ENCODE results near the gene NPR1. TPM values are rescaled to one million over a fixed set of nuclear protein-coding genes. Genes with fewer than 3 reads are reported as not detected.

NPR1 gene
- total RNA-seq, 3 donors from 2014 or later (not counting 1 experiment from before 2014, with no cell fraction given), result not detected

GRCh38 chr1:153734396-153735089 lies 56.1 kb downstream of the NPR1 start:
- no peaks in the 10 kb centered on the region for H3K27me3 ChIP-seq (ENCODE audit: control insufficient read depth, insufficient read depth, low read length)
- intact Hi-C loops (cut with micrococcal nuclease), result no loop called here
- ATAC-seq, result no peak
- H3K4me1 ChIP-seq (ENCODE audit: control insufficient read depth, insufficient read depth, low read length), result no peaks in the 10 kb centered on the region
- Mint-ChIP-seq H3K4me1 (peaks cover 6 to 8% of the 10 kb centered on the region in 2 donors), H3K36me3 (no peaks in the 10 kb centered on the region), H3K27me3 (ENCODE audit: low read depth in 2 of 2) (no peaks in the 10 kb centered on the region), H3K4me3 (no peak overlapping the region), H3K9me3 (no peaks in the 10 kb centered on the region), H3K27ac (no peak overlapping the region)
- no peak for DNase-seq
- WGBS (ENCODE audit: insufficient coverage), result 95% methylated on average over 3 of the region's 3 CpGs
- TF ChIP-seq, protein P1, sequence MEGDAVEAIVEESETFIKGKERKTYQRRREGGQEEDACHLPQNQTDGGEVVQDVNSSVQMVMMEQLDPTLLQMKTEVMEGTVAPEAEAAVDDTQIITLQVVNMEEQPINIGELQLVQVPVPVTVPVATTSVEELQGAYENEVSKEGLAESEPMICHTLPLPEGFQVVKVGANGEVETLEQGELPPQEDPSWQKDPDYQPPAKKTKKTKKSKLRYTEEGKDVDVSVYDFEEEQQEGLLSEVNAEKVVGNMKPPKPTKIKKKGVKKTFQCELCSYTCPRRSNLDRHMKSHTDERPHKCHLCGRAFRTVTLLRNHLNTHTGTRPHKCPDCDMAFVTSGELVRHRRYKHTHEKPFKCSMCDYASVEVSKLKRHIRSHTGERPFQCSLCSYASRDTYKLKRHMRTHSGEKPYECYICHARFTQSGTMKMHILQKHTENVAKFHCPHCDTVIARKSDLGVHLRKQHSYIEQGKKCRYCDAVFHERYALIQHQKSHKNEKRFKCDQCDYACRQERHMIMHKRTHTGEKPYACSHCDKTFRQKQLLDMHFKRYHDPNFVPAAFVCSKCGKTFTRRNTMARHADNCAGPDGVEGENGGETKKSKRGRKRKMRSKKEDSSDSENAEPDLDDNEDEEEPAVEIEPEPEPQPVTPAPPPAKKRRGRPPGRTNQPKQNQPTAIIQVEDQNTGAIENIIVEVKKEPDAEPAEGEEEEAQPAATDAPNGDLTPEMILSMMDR (IDR thresholded peaks at IDR 0.05), result no peak
- no peak overlapping the region for H3K4me3 ChIP-seq (ENCODE audit: low read length)
- no peaks in the 10 kb centered on the region for H3K9me3 ChIP-seq (ENCODE audit: control insufficient read depth, insufficient read depth, low read length)
- H3K36me3 ChIP-seq (ENCODE audit: control insufficient read depth, insufficient read depth, low read length), result no peaks in the 10 kb centered on the region
- no peak overlapping the region for H3K27ac ChIP-seq (ENCODE audit: low read length)

DNA sequence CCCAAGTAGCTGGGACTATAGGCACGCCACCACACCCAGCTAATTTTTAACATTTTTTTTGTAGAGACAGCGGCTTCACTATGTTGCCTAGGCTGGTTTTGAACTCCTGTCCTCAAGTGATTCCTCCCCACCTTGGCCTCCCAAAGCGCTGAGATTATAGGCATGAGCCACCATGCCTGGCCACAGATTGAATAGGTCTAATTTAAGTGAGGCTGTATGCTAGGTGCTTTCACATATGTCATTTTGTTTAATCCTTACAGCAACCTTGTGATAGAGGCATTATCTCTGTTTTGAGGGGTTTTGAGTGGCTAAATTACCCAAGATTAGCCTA lies 56.6 kb downstream of the NPR1 start:
- 96% methylated on average over 3 of the region's 3 CpGs for WGBS (ENCODE audit: insufficient coverage)
- Histone ChIP-seq H3K27ac (ENCODE audit: low read length) (no peak overlapping the region), H3K9me3 (ENCODE audit: control insufficient read depth, insufficient read depth, low read length) (no peaks in the 10 kb centered on the region), H3K4me3 (ENCODE audit: low read length) (no peak overlapping the region), H3K36me3 (ENCODE audit: control insufficient read depth, insufficient read depth, low read length) (no peaks in the 10 kb centered on the region), H3K27me3 (ENCODE audit: control insufficient read depth, insufficient read depth, low read length) (no peaks in the 10 kb centered on the region), H3K4me1 (ENCODE audit: control insufficient read depth, insufficient read depth, low read length) (no peaks in the 10 kb centered on the region)
- no peaks in the 10 kb centered on the region for H3K9me3 Mint-ChIP-seq
- intact Hi-C loops (cut with micrococcal nuclease), result no loop called here
- no peak overlapping the region for H3K27ac Mint-ChIP-seq
- no peaks in the 10 kb centered on the region for H3K36me3 Mint-ChIP-seq
- no peak for DNase-seq
- H3K4me1 Mint-ChIP-seq, result peaks cover 6 to 8% of the 10 kb centered on the region in 2 donors
- TF ChIP-seq, protein P1 (IDR thresholded peaks at IDR 0.05), result no peak
- no peaks in the 10 kb centered on the region for H3K27me3 Mint-ChIP-seq (ENCODE audit: low read depth in 2 of 2)
- no peak for ATAC-seq
- H3K4me3 Mint-ChIP-seq, result no peak overlapping the region

- Mint-ChIP-seq H3K27me3 (ENCODE audit: low read depth in 2 of 2) (no peaks in the 10 kb centered on the region), H3K4me3 (no peak overlapping the region), H3K9me3 (no peaks in the 10 kb centered on the region), H3K4me1 (peaks cover 0 to 4% of the 10 kb centered on the region in 2 donors), H3K36me3 (peaks cover 23% of the 10 kb centered on the region), H3K27ac (no peak overlapping the region)
- Histone ChIP-seq H3K9me3 (ENCODE audit: control insufficient read depth, insufficient read depth, low read length) (no peaks in the 10 kb centered on the region), H3K4me1 (ENCODE audit: control insufficient read depth, insufficient read depth, low read length) (peaks cover 3% of the 10 kb centered on the region), H3K4me3 (ENCODE audit: low read length) (no peak overlapping the region), H3K27ac (ENCODE audit: low read length) (no peak overlapping the region), H3K36me3 (ENCODE audit: control insufficient read depth, insufficient read depth, low read length) (peaks cover 46% of the 10 kb centered on the region), H3K27me3 (ENCODE audit: control insufficient read depth, insufficient read depth, low read length) (no peaks in the 10 kb centered on the region)
- DNase-seq (no peak), ATAC-seq (no peak)
- intact Hi-C loops (cut with micrococcal nuclease), result no loop called here
- 66% methylated on average over 2 of the region's 2 CpGs for WGBS (ENCODE audit: insufficient coverage)
- TF ChIP-seq, protein P1 (IDR thresholded peaks at IDR 0.05), result no peak
These were observed 63.5 kb downstream of the NPR1 start for GRCh38 chr1:153741986-153742385.

All from natural killer cell (primary cell).